Keratinocyte (primary cell): ENCODE results near the gene GATAD1. TPM values are rescaled to one million over a fixed set of nuclear protein-coding genes. Genes with fewer than 3 reads are reported as not detected.

Source experiments
- DNase-seq: peaks from one replicate; pipeline ENCODE4 v3.0.0-alpha.2; 2011; ENCODE audit warnings: low read depth, missing footprints, low spot score
- FAIRE-seq: peaks from 2 replicates; lab custom pipeline; 2011; peaks lifted over from hg19 to GRCh38; lab: Jason Lieb, UNC
- H2AFZ ChIP-seq: 2 replicates; pipeline ENCODE4 v1.6.0; 2012; ENCODE audit warnings: low read length, control low read depth, inconsistent platforms; ENCODE audit not compliant: control insufficient read depth
- H3K27ac ChIP-seq: 2 replicates; pipeline ENCODE4 v1.5.1; 2011; ENCODE audit warnings: low read length; ENCODE audit not compliant: control insufficient read depth, insufficient read depth
- H3K27me3 ChIP-seq: 3 replicates; pipeline ENCODE4 v1.6.0; 2011; ENCODE audit warnings: low read length; ENCODE audit not compliant: control insufficient read depth, insufficient read depth; ENCODE audit errors: extremely low read depth
- H3K36me3 ChIP-seq, 2 experiments: 2 replicates in 1 of 2; 3 replicates in 1 of 2; pipeline ENCODE4 v1.5.1; 2011; ENCODE audit warnings: low read length in 2 of 2, mild to moderate bottlenecking in 1 of 2; ENCODE audit not compliant: control insufficient read depth in 2 of 2, insufficient read depth in 2 of 2; ENCODE audit errors: extremely low read depth in 1 of 2
- H3K4me1 ChIP-seq: 3 replicates; pipeline ENCODE4 v1.5.1; 2011; ENCODE audit warnings: low read length; ENCODE audit not compliant: control insufficient read depth, insufficient read depth; ENCODE audit errors: extremely low read depth
- H3K4me2 ChIP-seq: 3 replicates; pipeline ENCODE4 v1.6.0; 2011; ENCODE audit warnings: low read depth, low read length; ENCODE audit not compliant: control insufficient read depth, insufficient read depth; ENCODE audit errors: extremely low read depth
- H3K4me3 ChIP-seq, 3 experiments: fragments of 200-600 bp in 1 of 3; sonication (generic) in 1 of 3; 2 replicates in 2 of 3; 3 replicates in 1 of 3; pipeline ENCODE4 v1.5.1; 2011 to 2016; ENCODE audit warnings: low read length in 3 of 3, mild to moderate bottlenecking in 3 of 3, control low read depth in 2 of 3, inconsistent platforms in 1 of 3, low read depth in 1 of 3, mixed read lengths in 1 of 3, mixed run types in 1 of 3, moderate library complexity in 1 of 3; ENCODE audit not compliant: control insufficient read depth in 2 of 3, insufficient read depth in 2 of 3; ENCODE audit errors: extremely low read depth in 1 of 3
- H3K79me2 ChIP-seq: 2 replicates; pipeline ENCODE4 v1.6.0; 2012; ENCODE audit warnings: low read length; ENCODE audit not compliant: control insufficient read depth, insufficient read depth
- H3K9ac ChIP-seq: 3 replicates; pipeline ENCODE4 v1.6.0; 2011; ENCODE audit warnings: low read length; ENCODE audit not compliant: control insufficient read depth, insufficient read depth; ENCODE audit errors: extremely low read depth
- H3K9me1 ChIP-seq: 3 replicates; pipeline ENCODE4 v1.6.0; 2011; ENCODE audit warnings: low read length; ENCODE audit not compliant: control insufficient read depth, insufficient read depth; ENCODE audit errors: extremely low read depth
- H3K9me3 ChIP-seq: 2 replicates; pipeline ENCODE4 v1.5.1; 2012; ENCODE audit warnings: low read depth, low read length; ENCODE audit not compliant: control insufficient read depth
- H4K20me1 ChIP-seq: 3 replicates; pipeline ENCODE4 v1.6.0; 2011; ENCODE audit warnings: low read length; ENCODE audit not compliant: control insufficient read depth, insufficient read depth; ENCODE audit errors: extremely low read depth
- CTCF ChIP-seq, 3 experiments: IDR thresholded peaks in 1 of 3; conservative IDR thresholded peaks in 1 of 3; optimal IDR thresholded peaks in 1 of 3; 2 replicates in 2 of 3; 3 replicates in 1 of 3; pipeline versions ENCODE3 to v1.5.1; 2011; ENCODE audit warnings: low read length in 3 of 3, mild to moderate bottlenecking in 3 of 3, moderate library complexity in 2 of 3, control low read depth in 1 of 3, inconsistent platforms in 1 of 3; ENCODE audit not compliant: insufficient read depth in 2 of 3; ENCODE audit errors: extremely low read depth in 1 of 3
- EZH2 ChIP-seq: IDR thresholded peaks from one replicate; pipeline ENCODE4 v1.6.1; 2012; ENCODE audit warnings: inconsistent platforms, mild to moderate bottlenecking, low read length, moderate library complexity
- dilution Hi-C: fragments of 300-500 bp; cut with MboI; formaldehyde crosslinking; loops from one replicate; pipeline ENCODE4 v1.7.0; 2020; ENCODE audit warnings: low sequenced_read_pairs; ENCODE audit not compliant: extremely low pct_ligation_motif_present
- polyA plus RNA-seq, 5 experiments: library from polyadenylated mRNA; depleted of rRNA in 3 of 5; stranded (reverse) in 3 of 5; stranded (forward) in 1 of 5; unstranded in 1 of 5; fragments of >200 nt; gene quantifications; 1 replicate in 1 of 5; 2 replicates in 3 of 5; 3 replicates in 1 of 5; pipeline versions ENCODE4 v1.2.1 to v1.2.3, GENCODE V29; 2011 to 2012; ENCODE audit warnings: missing spikeins in 2 of 5, low read depth in 1 of 5, low replicate concordance in 1 of 5

Gene GATAD1
- polyA plus RNA-seq, 1 donor (not counting 4 experiments of a cell fraction or from before 2014, with no cell fraction given), result 16.5 TPM

DNA sequence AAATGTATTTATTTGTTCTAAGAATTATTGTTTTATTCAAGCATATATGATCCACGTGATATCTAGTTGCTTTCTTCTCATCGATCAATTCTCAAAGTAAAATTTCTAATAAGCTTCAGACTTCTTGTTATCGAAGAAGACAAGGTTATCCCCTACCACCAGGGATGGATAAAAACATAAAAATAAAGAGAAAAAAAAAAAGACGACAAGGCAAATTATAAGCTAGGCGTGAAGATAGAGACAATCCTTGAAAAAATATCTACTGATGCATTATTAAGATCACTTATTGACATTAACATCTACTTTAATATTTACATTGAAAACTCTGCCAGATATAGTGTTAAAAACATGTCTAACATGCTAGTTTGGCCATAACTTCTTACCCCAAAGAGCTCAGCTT lies 61.7 kb downstream of the GATAD1 start:
- Histone ChIP-seq H3K4me2 (no peak overlapping the region), H3K27me3 (no peaks in the 10 kb centered on the region), H3K9ac (no peak overlapping the region), H2AFZ (no peak overlapping the region), H4K20me1 (no peaks in the 10 kb centered on the region), H3K36me3 (no peaks in the 10 kb centered on the region), H3K79me2 (no peaks in the 10 kb centered on the region), H3K27ac (no peak overlapping the region), H3K9me1 (no peaks in the 10 kb centered on the region), H3K9me3 (no peaks in the 10 kb centered on the region), H3K4me3 (no peak overlapping the region), H3K4me1 (no peaks in the 10 kb centered on the region)
- no peak for TF ChIP-seq CTCF (optimal IDR thresholded peaks at IDR 0.05 in 1 of 3, IDR thresholded peaks at IDR 0.05 in 1 of 3, conservative IDR thresholded peaks at IDR 0.05 in 1 of 3; ENCODE audit: extremely low read depth in 1 of 3, insufficient read depth in 2 of 3, low read length in 3 of 3)
- TF ChIP-seq EZH2, result no peak
- dilution Hi-C loops, result no loop called here
- DNase-seq, result no peak
- FAIRE-seq, result no peak

Other genes starting within 250 kb of the GATAD1 start
- gene KRIT1, start 201.6 kb upstream of the GATAD1 start, polyA plus RNA-seq, result 33.3 to 39.5 TPM (median 35.6 TPM) in 3 replicates
- 28.4 to 37.7 TPM (median 37.0 TPM) in 3 replicates for gene ANKIB1, start 201.5 kb upstream of the GATAD1 start, polyA plus RNA-seq
- gene ERVW-1, start 30.5 kb downstream of the GATAD1 start, polyA plus RNA-seq, result not detected in 3 replicates
- gene PEX1, start 81.0 kb downstream of the GATAD1 start, polyA plus RNA-seq, result 8.2 to 17.4 TPM (median 13.0 TPM) in 3 replicates
- gene RBM48, start 81.3 kb downstream of the GATAD1 start, polyA plus RNA-seq, result 5.3 to 6.3 TPM (median 5.5 TPM) in 3 replicates
- gene FAM133B, start 142.9 kb downstream of the GATAD1 start, polyA plus RNA-seq, result 12.4 to 24.0 TPM (median 17.3 TPM) in 3 replicates